ENCODE data around the gene FLVCR1.

Gene FLVCR1

GRCh38 chr1:212918824-212919223, 60.7 kb downstream of the FLVCR1 start:
- H3K9ac ChIP-seq (ENCODE audit: low read length) = no peak overlapping the region
- H3K9me3 ChIP-seq (ENCODE audit: control insufficient read depth, low read depth, low read length) = no peaks in the 10 kb centered on the region
- no peak overlapping the region for H3K27ac ChIP-seq (ENCODE audit: low read length)
- H3K4me3 ChIP-seq (ENCODE audit: low read length) = no peak overlapping the region
- H3K36me3 ChIP-seq (ENCODE audit: control insufficient read depth, low read depth, low read length) = no peaks in the 10 kb centered on the region
- no peaks in the 10 kb centered on the region for H3K27me3 ChIP-seq (ENCODE audit: control insufficient read depth, insufficient read depth, low read length)
- peaks cover 25% of the 10 kb centered on the region for H3K4me1 ChIP-seq (ENCODE audit: control insufficient read depth, low read depth, low read length)

GRCh38 chr1:212920246-212920645, 62.2 kb downstream of the FLVCR1 start:
- Histone ChIP-seq H3K27me3 (ENCODE audit: control insufficient read depth, insufficient read depth, low read length) (no peaks in the 10 kb centered on the region), H3K36me3 (ENCODE audit: control insufficient read depth, low read depth, low read length) (no peaks in the 10 kb centered on the region), H3K4me1 (ENCODE audit: control insufficient read depth, low read depth, low read length) (peaks cover 19% of the 10 kb centered on the region), H3K9ac (ENCODE audit: low read length) (no peak overlapping the region), H3K9me3 (ENCODE audit: control insufficient read depth, low read depth, low read length) (no peaks in the 10 kb centered on the region), H3K27ac (ENCODE audit: low read length) (no peak overlapping the region), H3K4me3 (ENCODE audit: low read length) (no peak overlapping the region)

- Histone ChIP-seq H3K9ac (ENCODE audit: low read length) (no peak overlapping the region), H3K9me3 (ENCODE audit: control insufficient read depth, low read depth, low read length) (no peaks in the 10 kb centered on the region), H3K4me1 (ENCODE audit: control insufficient read depth, low read depth, low read length) (peaks cover 12% of the 10 kb centered on the region), H3K27me3 (ENCODE audit: control insufficient read depth, insufficient read depth, low read length) (no peaks in the 10 kb centered on the region), H3K4me3 (ENCODE audit: low read length) (no peak overlapping the region), H3K27ac (ENCODE audit: low read length) (no peak overlapping the region), H3K36me3 (ENCODE audit: control insufficient read depth, low read depth, low read length) (no peaks in the 10 kb centered on the region)
These were observed 62.8 kb downstream of the FLVCR1 start for GRCh38 chr1:212920896-212921295.

GRCh38 chr1:212922016-212922415, 63.9 kb downstream of the FLVCR1 start:
- H3K4me1 ChIP-seq (ENCODE audit: control insufficient read depth, low read depth, low read length) = peaks cover 1% of the 10 kb centered on the region
- no peak overlapping the region for H3K9ac ChIP-seq (ENCODE audit: low read length)
- H3K9me3 ChIP-seq (ENCODE audit: control insufficient read depth, low read depth, low read length) = no peaks in the 10 kb centered on the region
- no peak overlapping the region for H3K27ac ChIP-seq (ENCODE audit: low read length)
- no peaks in the 10 kb centered on the region for H3K36me3 ChIP-seq (ENCODE audit: control insufficient read depth, low read depth, low read length)
- no peak overlapping the region for H3K4me3 ChIP-seq (ENCODE audit: low read length)
- no peaks in the 10 kb centered on the region for H3K27me3 ChIP-seq (ENCODE audit: control insufficient read depth, insufficient read depth, low read length)

- H3K4me3 ChIP-seq (ENCODE audit: low read length) = no peak overlapping the region
- H3K27me3 ChIP-seq (ENCODE audit: control insufficient read depth, insufficient read depth, low read length) = no peaks in the 10 kb centered on the region
- H3K27ac ChIP-seq (ENCODE audit: low read length) = no peak overlapping the region
- H3K36me3 ChIP-seq (ENCODE audit: control insufficient read depth, low read depth, low read length) = no peaks in the 10 kb centered on the region
- no peaks in the 10 kb centered on the region for H3K9me3 ChIP-seq (ENCODE audit: control insufficient read depth, low read depth, low read length)
- H3K9ac ChIP-seq (ENCODE audit: low read length) = no peak overlapping the region
- H3K4me1 ChIP-seq (ENCODE audit: control insufficient read depth, low read depth, low read length) = peaks cover 18% of the 10 kb centered on the region
These were observed 68.3 kb downstream of the FLVCR1 start for GRCh38 chr1:212926372-212926771.

- Histone ChIP-seq H3K27me3 (ENCODE audit: control insufficient read depth, insufficient read depth, low read length) (no peaks in the 10 kb centered on the region), H3K4me1 (ENCODE audit: control insufficient read depth, low read depth, low read length) (peaks cover 21% of the 10 kb centered on the region), H3K9ac (ENCODE audit: low read length) (peak overlapping the region; percentile 29), H3K4me3 (ENCODE audit: low read length) (peak overlapping the region; percentile 16), H3K36me3 (ENCODE audit: control insufficient read depth, low read depth, low read length) (no peaks in the 10 kb centered on the region), H3K27ac (ENCODE audit: low read length) (peak overlapping the region; percentile 41), H3K9me3 (ENCODE audit: control insufficient read depth, low read depth, low read length) (no peaks in the 10 kb centered on the region)
These were observed 70.5 kb downstream of the FLVCR1 start for GRCh38 chr1:212928323-212929291.

- Histone ChIP-seq H3K4me3 (ENCODE audit: low read length) (no peak overlapping the region), H3K36me3 (ENCODE audit: control insufficient read depth, low read depth, low read length) (no peaks in the 10 kb centered on the region), H3K4me1 (ENCODE audit: control insufficient read depth, low read depth, low read length) (peaks cover 27% of the 10 kb centered on the region), H3K9ac (ENCODE audit: low read length) (no peak overlapping the region), H3K9me3 (ENCODE audit: control insufficient read depth, low read depth, low read length) (no peaks in the 10 kb centered on the region), H3K27me3 (ENCODE audit: control insufficient read depth, insufficient read depth, low read length) (no peaks in the 10 kb centered on the region), H3K27ac (ENCODE audit: low read length) (no peak overlapping the region)
These were observed 73.1 kb downstream of the FLVCR1 start for GRCh38 chr1:212930986-212931678.

GRCh38 chr1:212933815-212934471, 75.9 kb downstream of the FLVCR1 start:
- Histone ChIP-seq H3K4me3 (ENCODE audit: low read length) (no peak overlapping the region), H3K4me1 (ENCODE audit: control insufficient read depth, low read depth, low read length) (peaks cover 14% of the 10 kb centered on the region), H3K36me3 (ENCODE audit: control insufficient read depth, low read depth, low read length) (no peaks in the 10 kb centered on the region), H3K9ac (ENCODE audit: low read length) (no peak overlapping the region), H3K9me3 (ENCODE audit: control insufficient read depth, low read depth, low read length) (no peaks in the 10 kb centered on the region), H3K27ac (ENCODE audit: low read length) (no peak overlapping the region), H3K27me3 (ENCODE audit: control insufficient read depth, insufficient read depth, low read length) (no peaks in the 10 kb centered on the region)

GRCh38 chr1:212935387-212935981, 77.4 kb downstream of the FLVCR1 start:
- no peak overlapping the region for H3K9ac ChIP-seq (ENCODE audit: low read length)
- H3K36me3 ChIP-seq (ENCODE audit: control insufficient read depth, low read depth, low read length) = no peaks in the 10 kb centered on the region
- H3K9me3 ChIP-seq (ENCODE audit: control insufficient read depth, low read depth, low read length) = no peaks in the 10 kb centered on the region
- H3K27ac ChIP-seq (ENCODE audit: low read length) = no peak overlapping the region
- no peaks in the 10 kb centered on the region for H3K27me3 ChIP-seq (ENCODE audit: control insufficient read depth, insufficient read depth, low read length)
- no peak overlapping the region for H3K4me3 ChIP-seq (ENCODE audit: low read length)
- peaks cover 9% of the 10 kb centered on the region for H3K4me1 ChIP-seq (ENCODE audit: control insufficient read depth, low read depth, low read length)

GRCh38 chr1:212937034-212937433, 79.0 kb downstream of the FLVCR1 start:
- no peak overlapping the region for H3K9ac ChIP-seq (ENCODE audit: low read length)

GRCh38 chr1:212938846-212939245, 80.8 kb downstream of the FLVCR1 start:
- Histone ChIP-seq H3K9me3 (ENCODE audit: control insufficient read depth, low read depth, low read length) (no peaks in the 10 kb centered on the region), H3K9ac (ENCODE audit: low read length) (no peak overlapping the region), H3K36me3 (ENCODE audit: control insufficient read depth, low read depth, low read length) (no peaks in the 10 kb centered on the region)

More at GRCh38 chr1:212937034-212937433, 79.0 kb downstream of the FLVCR1 start:
- Histone ChIP-seq H3K27ac (ENCODE audit: low read length) (no peak overlapping the region), H3K4me1 (ENCODE audit: control insufficient read depth, low read depth, low read length) (peaks cover 9% of the 10 kb centered on the region), H3K27me3 (ENCODE audit: control insufficient read depth, insufficient read depth, low read length) (no peaks in the 10 kb centered on the region), H3K36me3 (ENCODE audit: control insufficient read depth, low read depth, low read length) (no peaks in the 10 kb centered on the region), H3K9me3 (ENCODE audit: control insufficient read depth, low read depth, low read length) (no peaks in the 10 kb centered on the region), H3K4me3 (ENCODE audit: low read length) (no peak overlapping the region)

More at GRCh38 chr1:212938846-212939245, 80.8 kb downstream of the FLVCR1 start:
- H3K4me3 ChIP-seq (ENCODE audit: low read length) = no peak overlapping the region
- peaks cover 4% of the 10 kb centered on the region for H3K4me1 ChIP-seq (ENCODE audit: control insufficient read depth, low read depth, low read length)
- H3K27ac ChIP-seq (ENCODE audit: low read length) = no peak overlapping the region
- no peaks in the 10 kb centered on the region for H3K27me3 ChIP-seq (ENCODE audit: control insufficient read depth, insufficient read depth, low read length)
